ENCODE measurements around the gene FLOT1.
A peak's percentile ranks its signal among the peaks of the same experiment; 100 is the strongest.
"Not testable (repeated sequence)": the region's sequence is repeated elsewhere in the genome, so short reads cannot be mapped to it uniquely, and the experiment has no call there.

The FLOT1 gene

DNA sequence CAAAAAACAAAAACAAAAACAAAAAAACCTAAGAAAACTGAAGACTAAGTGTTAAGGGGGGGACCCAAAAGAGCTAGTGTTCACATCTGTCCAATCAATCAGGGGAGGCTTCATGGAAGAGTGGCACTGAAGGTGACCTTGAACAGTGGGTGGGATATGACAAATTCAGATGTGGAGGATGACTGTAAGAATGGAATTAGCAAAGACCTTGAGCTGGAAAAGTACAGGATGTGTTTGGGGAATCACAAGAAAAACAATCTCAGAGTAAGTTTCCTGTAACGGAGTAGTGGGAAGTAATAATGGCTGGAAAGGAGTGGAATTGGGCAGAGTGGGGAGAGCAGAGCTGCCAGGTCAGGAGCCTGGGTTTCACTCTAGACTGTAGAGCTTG, 4.8 kb upstream of the FLOT1 start:
- DNase-seq (ENCODE audit: low spot score): no peak

DNA sequence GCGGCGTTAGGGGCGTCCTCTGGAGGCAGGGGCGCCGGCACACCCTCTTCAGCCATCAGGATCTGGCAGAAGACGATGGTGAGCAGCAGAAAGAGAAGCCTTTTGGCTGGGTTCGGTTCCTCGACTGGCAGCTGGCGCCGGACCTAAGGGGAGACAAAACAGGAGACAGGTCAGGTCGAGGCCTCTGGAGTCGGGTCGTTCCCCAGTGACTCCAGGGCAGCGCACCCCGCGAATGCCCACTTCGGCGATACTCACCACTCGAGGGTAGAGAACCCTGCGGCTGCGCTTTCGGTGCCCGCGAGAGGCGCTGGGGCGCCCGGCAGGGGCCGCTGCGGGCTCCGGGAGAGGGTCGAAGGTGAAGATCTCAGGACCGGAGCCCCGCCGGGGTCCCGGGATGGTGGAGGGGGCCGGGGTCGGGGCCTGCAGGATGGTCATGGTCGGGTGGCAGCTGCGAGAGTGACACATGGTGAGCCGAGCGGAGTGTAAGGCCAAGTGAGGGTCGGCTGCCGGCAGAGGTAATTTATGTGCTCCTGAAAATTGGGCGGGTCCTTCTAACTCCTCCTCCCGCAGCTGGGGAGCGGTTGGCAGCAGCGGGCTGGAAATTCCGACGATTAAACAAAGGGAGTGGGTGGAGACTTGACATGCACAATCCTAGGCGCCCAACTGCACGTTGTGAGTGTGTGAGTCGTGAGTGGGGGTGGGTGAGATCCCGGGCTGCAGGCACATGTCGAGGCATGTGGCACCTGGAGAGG, 1.7 kb upstream of the FLOT1 start, which contains the start of gene IER3:
IER3 (minus strand) TSS at position 494 of the 752 bp plus-strand sequence; CDS start at position 465, 29 bp downstream.
- peak; percentile 39 for DNase-seq (ENCODE audit: low spot score)

DNA sequence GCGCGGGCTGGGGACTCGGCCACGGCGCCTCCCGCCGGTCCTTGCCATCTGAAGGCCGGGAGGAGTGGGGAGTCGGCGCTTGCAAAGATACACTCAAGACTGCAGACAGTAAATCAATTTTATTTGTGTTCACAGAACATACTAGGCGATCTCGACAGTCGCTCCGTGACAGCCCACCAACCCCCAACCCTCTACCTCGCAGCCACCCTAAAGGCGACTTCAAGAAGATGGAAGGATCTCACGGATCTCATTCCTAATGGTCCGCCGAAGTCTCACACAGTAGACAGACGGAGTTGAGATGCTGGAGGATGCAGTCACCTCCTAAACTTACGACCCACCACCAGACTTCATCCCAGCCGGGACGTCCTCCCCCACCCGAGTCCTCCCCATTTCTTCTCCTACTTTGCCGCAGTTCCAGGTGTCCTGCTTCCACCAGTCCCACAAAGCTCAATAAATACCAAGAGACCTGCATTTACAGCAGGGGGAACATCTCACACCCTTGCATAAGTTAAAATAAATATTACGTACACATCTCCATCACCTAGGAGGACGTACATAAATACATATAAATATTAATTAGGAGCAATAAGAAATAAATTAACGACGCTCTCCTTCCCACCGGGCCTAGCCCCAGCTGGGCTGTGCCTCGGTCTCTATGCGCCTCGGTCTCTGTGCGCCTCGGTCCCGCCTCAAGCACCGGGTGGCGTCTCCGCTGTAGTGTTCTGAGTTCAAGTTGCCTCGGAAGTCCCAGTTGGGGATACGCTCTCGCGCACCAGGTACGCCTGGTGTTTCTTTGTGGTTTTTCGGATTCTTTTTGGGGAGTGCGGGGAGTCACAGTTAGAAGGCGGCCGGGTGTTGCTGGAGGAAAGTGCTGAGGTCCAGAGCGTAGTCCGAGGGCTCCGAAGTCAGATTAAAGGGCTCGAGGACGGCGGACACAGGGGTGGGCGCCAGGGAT, 889 bp upstream of the FLOT1 start:
- DNase-seq (ENCODE audit: low spot score): no peak

DNA sequence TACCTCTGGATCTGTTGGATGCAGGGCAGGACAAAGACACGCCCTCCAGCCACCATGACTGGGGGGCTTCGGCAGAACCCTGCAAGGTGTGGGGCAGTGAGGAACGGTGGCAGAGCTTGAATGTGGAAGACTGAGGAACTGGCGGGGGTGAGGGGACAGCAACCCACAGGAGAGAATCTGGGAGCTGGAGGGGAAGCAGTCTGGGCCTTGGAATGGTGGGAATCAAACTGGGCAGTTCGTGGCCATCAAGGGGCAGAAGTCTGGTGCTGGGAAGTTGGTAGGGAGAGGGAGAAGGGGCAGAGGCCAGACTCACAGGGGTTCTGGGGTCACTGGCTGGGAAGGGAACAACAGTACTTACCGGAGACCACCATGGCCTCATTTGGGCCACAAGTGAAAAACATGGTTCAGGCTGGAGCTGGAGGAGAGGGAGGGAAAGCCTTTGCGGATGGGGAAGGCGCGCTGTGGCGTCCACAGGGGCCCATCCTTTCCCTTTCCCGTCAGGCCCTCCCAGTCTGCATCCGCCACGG, 635 bp downstream of the FLOT1 start:
- DNase-seq (ENCODE audit: low spot score): no peak

DNA sequence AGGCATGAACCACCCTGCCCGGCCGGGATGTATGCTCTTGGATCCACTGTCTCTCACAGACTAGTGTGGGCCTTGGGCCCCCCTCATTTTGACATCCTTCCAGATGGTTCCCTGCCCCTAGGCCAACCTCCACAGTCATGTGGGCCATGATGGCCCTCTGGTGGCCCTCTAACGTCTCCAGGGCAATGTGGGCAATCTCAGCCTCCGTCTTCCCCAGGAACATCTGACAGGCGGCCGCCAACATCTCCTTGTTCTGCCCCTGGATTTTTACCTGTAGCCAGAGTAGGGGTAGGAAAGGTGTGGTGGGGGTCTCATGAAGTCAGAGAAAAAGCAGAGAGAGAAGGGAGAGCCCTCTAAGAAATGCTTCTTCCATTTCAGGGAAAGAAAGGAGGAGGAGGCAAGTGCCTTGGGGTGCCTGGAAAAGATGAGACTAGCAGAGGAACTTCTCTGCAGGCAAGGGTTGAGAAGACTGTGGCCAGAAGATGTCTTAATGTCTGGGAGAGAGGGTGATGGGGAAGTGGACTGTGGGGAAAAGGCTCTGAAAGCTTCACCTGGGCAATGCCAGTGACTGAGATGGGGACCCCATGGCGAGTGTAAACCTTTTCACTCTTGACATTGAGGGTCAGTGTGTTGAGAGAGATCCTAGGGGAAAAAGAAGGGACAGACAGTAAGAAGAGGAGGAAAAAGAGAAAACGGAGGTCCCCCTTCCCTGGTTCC, 1.3 kb downstream of the FLOT1 start:
- no peak for DNase-seq (ENCODE audit: low spot score)

DNA sequence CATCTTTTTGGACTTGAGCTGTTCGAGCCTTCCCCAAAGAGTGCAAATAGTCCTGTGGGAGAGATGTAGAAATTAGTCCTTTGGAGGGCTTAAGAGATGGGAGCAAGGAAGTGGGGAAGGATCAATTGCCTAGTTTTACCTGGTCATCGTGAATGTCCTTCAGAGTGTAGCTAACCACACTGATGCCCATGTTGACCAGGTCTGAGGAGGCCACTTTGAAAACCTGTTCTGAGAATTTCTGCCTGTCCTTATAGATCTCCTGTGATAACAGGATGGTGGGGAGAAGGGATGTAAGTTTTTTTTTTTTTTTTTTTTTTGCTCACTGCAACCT, 2.0 kb downstream of the FLOT1 start:
- DNase-seq (ENCODE audit: low spot score): no peak

DNA sequence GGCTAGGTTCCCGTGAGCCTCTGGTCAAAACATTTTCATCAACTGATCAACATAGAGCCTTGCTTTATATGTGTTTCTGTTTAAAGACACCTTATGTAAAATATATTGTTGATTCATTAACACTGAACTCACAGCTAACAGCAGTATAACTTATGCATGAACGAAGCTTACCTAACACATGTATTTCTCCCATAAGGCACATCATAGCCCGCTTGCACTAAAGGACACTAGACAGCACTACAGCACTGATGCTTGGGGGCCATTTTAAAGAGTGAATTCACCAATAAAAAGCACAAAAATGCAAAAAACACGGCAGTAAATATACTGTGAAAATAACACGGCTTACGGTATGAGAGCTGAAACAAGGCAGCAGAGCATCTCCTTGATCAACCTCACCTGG, 4.0 kb downstream of the FLOT1 start:
- DNase-seq (ENCODE audit: low spot score): no peak

DNA sequence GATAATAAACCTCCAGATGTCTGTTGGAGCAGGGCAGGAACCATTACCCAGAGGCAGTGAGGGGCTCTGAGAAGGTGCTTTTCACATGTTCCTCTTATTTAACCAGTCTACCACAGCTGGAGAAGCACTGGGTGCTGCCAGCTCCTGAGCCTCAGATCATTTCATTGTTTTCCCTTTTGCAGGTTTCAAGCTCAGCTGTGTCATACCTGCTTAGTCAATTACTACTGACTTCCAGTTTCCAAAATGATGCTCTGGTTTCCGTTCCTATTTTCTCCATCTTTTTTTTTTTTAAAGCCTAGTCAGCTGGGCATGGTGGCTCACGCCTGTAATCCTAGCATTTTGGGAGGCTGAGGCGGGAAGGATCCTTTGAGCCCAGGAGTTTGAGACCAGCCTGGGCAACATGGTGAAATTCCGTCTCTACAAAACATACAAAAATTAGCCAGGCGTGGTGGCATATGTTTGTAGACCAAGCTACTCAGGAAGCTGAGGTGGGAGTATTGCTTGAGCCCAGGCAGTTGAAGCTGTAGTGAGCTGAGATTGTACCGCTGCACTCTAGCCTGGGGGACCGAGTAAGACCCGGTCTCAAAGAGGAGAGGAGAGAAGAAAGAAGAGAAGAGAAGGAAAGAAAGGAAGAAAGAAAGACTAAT, 6.7 kb downstream of the FLOT1 start:
- DNase-seq (ENCODE audit: low spot score): no peak

DNA sequence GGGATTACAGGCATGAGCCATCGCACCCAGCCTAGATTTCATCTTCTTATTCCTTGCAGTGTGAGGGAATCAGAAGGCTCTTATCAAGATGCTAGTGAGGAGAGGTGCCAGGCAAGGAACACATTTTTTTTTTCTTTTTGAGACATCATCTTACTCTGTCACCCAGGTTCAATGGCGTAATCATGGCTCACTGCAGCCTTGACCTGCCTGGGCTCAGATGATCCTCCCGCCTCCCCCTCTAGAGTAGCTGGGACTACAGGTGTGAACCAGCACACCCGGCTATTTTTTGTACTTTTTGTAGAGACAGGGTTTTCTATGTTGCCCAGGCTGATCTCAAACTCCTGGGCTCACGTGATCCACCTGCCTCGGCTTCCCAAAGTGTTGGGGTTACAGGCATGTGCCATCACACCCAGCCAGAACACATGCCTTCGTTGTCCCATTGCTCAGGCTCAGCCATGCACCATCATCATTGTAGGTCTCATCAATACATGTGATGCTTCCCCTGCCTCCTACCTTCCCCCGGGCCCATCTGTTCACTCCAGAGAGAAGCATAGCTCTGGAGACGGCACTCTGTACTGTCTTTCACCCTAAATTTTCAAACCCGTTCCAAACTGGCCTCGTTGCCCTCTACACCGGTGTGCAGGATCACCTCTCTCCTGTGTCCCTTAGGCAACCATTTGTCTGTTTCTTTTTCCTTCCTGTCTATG, 10.1 kb downstream of the FLOT1 start:
- DNase-seq (ENCODE audit: low spot score): no peak

DNA sequence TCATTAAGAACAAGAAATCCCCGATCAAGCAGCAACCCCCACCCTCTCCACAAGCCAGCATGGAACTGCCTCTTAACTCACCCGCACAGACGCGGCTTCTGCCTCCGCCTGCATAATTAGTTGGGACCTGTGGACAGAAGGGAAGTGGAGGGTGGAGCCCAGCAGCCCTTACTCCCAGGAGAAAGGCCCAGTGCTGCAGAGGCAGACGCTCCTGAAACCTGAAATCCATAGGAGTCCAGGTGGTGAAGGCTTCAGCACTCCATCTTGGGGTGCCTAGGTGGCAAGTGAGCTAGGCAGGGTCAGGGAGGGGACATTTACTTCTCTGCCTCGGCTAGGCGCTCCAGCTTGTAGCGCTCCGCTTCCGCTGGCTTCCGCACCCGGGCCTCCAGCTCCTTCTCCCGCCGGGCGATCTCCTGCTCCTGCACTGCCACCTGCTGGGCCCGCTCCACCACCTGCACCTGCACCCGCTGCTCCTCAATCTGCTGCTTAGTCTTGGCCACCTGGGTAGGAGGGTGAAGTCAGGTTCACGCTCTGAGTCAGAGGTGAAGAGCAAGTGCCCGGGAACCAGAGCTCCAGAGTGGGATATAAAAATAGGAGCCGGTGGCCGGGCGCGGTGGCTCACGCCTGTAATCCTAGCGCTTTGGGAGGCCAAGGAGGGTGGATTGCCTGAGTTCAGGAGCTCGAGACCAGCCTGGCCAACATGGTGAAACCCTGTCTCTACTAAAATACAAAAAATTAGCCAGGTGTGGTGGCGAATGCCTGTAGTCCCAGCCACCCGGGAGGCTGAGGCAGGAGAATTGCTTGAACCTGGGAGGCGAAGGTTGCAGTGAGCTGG, 11.7 kb downstream of the FLOT1 start:
- DNase-seq (ENCODE audit: low spot score): peak; percentile 52

DNA sequence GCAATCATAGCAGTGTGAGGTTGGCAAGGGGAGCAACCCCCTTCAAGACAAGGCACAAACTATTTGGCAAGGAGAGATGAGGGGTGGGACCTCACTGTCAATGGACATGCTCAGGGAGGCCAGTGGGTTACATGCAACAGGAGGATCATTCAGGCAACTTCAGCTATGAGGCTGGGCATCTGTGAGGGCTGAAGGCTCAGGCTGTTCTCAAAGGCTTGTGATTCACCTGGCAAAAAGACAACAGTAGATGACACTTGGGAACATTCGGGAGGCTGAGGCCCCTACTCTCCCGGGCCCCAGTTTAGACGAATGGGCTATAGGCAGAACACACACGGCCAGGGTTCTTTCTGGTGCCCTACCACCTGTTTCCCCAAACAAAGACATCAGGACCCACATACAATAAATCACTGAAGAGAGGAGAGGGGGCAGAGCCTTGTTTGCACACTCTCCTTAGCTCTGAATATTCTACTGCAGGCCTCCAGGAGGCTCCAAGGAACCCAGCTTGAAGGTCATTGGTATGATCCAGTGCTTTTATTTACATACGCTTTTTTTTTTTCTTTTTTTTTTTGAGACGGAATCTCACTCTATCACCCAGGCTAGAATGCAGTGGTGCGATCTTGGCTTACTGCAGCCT, 14.4 kb downstream of the FLOT1 start:
- no peak for DNase-seq (ENCODE audit: low spot score)

DNA sequence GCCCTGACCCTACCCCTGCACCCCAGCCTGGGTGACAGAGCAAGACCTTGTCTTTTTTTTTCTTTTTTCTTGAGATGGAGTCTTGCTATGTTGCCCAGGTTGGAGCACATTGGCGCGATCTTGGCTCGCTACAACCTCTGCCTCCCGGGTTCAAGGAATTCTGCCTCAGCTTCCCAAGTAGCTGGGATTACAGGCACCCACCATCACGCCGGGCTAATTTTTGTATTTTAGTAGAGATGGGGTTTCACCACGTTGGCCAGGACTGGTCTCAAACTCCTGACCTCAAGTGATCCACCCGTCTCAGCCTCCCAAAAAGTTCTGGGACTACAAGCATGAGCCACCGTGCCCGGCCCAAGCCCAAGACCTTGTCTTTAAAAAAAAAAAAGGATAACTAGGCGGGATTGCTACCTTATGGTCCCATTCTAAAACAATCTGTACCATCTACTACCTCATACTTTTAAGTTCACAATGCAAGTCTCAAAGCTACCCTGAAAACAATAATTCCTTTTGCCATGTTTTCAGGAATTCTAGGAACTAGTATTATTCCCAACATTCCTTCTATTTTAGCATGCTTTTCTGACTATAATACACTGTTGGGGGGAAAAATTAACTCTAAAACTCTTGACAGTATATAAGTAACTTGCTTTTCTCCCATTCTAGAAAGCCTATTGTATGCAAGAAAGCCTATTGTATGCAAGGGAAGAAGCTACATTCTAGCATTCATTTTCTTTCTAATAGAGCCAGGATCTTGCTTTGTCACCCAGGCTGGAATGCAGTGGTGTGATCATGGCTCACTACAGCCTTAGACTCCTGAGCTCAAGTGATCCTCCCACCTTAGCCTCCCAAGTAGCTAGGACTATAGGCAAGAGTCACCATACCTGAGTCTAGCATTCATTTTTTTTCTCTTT, 15.7 kb downstream of the FLOT1 start:
- DNase-seq (ENCODE audit: low spot score): no peak

DNA sequence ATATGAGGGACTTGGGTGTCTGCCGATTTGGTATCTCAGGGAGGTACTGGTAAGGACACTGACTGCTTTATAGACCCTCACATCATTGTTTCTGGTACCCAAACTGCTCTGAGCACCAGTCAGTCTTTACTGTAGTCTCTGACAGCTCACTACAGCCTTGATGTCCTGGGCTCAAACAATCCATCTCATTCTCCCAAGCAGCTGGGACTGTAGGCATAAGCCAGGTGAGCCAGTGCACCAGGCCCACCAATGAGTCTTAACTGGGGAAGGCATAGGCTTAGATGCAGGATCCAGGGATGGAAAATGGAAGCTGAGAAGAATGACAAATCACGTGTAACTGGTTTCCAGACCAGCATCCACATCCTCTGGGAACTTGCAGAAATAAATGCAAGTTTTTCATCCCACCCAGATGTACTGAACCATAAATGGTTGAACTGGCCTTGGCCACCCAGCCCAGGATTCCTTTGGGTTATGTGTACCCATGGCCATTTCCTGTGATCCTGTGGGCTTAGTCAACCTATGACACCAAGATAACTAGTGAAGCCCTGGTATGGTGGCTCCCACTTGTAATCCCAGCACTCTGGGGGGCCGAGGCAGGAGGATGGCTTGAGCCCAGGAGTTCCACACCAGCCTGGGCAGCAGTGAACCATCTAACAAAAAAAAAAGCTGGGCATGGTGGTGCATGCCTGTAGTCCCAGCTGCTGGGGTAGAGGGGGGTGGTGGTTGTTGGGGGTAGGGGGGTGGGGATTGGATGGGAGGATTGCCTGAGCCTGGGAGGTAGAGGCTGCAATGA, 16.6 kb downstream of the FLOT1 start:
- no peak for DNase-seq (ENCODE audit: low spot score)

DNA sequence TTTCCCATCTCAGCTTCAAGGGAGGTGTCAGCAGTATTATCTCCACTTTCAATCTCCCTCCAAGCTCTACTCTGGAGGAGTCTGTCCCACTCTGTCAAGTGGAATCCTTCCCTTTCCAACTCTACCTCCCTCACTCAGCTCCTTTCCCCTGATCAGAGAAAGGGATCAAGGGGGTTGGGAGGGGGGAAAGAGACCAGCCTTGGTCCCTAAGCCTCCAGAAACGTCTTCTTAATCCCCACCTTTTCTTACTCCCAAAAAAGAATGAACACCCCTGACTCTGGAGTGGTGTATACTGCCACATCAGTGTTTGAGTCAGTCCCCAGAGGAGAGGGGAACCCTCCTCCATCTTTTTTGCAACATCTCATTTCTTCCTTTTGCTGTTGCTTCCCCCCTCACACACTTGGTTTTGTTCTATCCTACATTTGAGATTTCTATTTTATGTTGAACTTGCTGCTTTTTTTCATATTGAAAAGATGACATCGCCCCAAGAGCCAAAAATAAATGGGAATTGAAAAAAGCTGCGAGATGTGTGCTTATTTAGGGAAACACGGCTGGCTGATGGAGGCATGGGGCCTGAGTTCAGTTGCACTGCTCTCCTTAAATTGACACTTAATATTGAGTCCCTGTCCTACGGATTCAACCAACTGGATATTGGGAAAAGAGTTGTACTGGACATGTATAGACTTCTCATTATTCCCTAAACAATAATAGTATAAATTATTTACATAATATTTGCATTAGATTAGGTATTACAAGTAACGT, 17.4 kb downstream of the FLOT1 start:
- no peak for DNase-seq (ENCODE audit: low spot score)

DNA sequence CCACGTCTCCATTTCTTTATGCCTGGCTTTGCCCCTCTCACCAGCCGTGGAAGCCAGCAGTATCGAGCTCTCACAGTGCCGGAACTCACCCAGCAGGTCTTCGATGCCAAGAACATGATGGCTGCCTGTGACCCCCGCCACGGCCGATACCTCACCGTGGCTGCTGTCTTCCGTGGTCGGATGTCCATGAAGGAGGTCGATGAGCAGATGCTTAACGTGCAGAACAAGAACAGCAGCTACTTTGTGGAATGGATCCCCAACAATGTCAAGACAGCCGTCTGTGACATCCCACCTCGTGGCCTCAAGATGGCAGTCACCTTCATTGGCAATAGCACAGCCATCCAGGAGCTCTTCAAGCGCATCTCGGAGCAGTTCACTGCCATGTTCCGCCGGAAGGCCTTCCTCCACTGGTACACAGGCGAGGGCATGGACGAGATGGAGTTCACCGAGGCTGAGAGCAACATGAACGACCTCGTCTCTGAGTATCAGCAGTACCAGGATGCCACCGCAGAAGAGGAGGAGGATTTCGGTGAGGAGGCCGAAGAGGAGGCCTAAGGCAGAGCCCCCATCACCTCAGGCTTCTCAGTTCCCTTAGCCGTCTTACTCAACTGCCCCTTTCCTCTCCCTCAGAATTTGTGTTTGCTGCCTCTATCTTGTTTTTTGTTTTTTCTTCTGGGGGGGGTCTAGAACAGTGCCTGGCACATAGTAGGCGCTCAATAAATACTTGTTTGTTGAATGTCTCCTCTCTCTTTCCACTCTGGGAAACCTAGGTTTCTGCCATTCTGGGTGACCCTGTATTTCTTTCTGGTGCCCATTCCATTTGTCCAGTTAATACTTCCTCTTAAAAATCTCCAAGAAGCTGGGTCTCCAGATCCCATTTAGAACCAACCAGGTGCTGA, 18.4 kb downstream of the FLOT1 start:
- DNase-seq (ENCODE audit: low spot score): not testable (repeated sequence)

Data from HuH-7.5 (cell line).